Type B pancreatic cell (in vitro differentiated cells): ENCODE results near the gene PARP11. TPM values are rescaled to one million over a fixed set of nuclear protein-coding genes. Genes with fewer than 3 reads are reported as not detected.
"Not testable (repeated sequence)": the region's sequence is repeated elsewhere in the genome, so short reads cannot be mapped to it uniquely, and the experiment has no call there.

Source experiments
- DNase-seq: peaks from one replicate; pipeline ENCODE4 v3.0.0; 2021; ENCODE audit warnings: mixed read lengths; ENCODE audit not compliant: unreplicated experiment; ENCODE audit errors: extremely low spot score
- H3K27ac Mint-ChIP-seq: 2 replicates; pipeline ENCODE4 v1.8.0; 2021; ENCODE audit warnings: mild to moderate bottlenecking, mixed read lengths
- H3K27me3 Mint-ChIP-seq: 2 replicates; pipeline ENCODE4 v1.8.0; 2021; ENCODE audit warnings: mixed read lengths
- H3K36me3 Mint-ChIP-seq: 2 replicates; pipeline ENCODE4 v1.8.0; 2021; ENCODE audit warnings: mixed read lengths
- H3K4me1 Mint-ChIP-seq: one replicate; pipeline ENCODE4 v1.8.0; 2021; ENCODE audit warnings: mixed read lengths; ENCODE audit not compliant: unreplicated experiment
- H3K4me3 Mint-ChIP-seq: 2 replicates; pipeline ENCODE4 v1.8.0; 2021; ENCODE audit warnings: mild to moderate bottlenecking, mixed read lengths
- H3K9me3 Mint-ChIP-seq: 2 replicates; pipeline ENCODE4 v1.8.0; 2021; ENCODE audit warnings: mixed read lengths
- total RNA-seq: library from RNA; stranded (reverse); gene quantifications from 2 replicates; pipeline ENCODE4 v1.2.1, GENCODE V29; 2021; ENCODE audit warnings: low replicate concordance
- TF ChIP-seq, protein P1 (sequence below): fragments of 200-600 bp; sonication (generic); conservative IDR thresholded peaks from 2 replicates; pipeline ENCODE4 v1.5.0; 2021; ENCODE audit warnings: antibody characterized with exemption, mild to moderate bottlenecking

PARP11 gene
- total RNA-seq, 1 donor from 2014 or later = 14.4 TPM

DNA sequence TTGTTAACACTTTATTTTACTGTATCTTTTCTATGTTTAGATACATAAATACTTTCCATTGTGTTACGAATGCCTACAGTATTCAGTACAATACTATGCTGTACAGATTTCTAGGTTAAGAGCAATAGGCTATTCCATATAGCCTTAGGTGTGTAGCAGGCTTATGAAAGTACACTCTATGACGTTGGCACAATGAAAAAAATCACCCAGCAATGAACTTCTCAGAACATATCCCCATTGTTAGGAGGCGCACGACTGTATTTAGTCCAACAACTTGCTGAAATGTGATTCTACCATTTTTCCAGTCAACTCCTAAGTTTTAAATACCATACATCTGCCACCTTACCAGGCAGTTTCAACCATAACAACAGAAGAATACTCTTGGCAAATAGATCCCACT, 1.8 kb downstream of the PARP11 start:
- peaks cover 6% of the 10 kb centered on the region for H3K9me3 Mint-ChIP-seq
- peak overlapping the region; percentile 96 for H3K27ac Mint-ChIP-seq
- peaks cover 3% of the 10 kb centered on the region for H3K27me3 Mint-ChIP-seq
- H3K4me1 Mint-ChIP-seq = peaks cover 10% of the 10 kb centered on the region
- no peak for DNase-seq
- TF ChIP-seq, protein P1, sequence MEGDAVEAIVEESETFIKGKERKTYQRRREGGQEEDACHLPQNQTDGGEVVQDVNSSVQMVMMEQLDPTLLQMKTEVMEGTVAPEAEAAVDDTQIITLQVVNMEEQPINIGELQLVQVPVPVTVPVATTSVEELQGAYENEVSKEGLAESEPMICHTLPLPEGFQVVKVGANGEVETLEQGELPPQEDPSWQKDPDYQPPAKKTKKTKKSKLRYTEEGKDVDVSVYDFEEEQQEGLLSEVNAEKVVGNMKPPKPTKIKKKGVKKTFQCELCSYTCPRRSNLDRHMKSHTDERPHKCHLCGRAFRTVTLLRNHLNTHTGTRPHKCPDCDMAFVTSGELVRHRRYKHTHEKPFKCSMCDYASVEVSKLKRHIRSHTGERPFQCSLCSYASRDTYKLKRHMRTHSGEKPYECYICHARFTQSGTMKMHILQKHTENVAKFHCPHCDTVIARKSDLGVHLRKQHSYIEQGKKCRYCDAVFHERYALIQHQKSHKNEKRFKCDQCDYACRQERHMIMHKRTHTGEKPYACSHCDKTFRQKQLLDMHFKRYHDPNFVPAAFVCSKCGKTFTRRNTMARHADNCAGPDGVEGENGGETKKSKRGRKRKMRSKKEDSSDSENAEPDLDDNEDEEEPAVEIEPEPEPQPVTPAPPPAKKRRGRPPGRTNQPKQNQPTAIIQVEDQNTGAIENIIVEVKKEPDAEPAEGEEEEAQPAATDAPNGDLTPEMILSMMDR = no peak
- H3K4me3 Mint-ChIP-seq = peak overlapping the region; percentile 95
- H3K36me3 Mint-ChIP-seq = peaks cover 21% of the 10 kb centered on the region

GRCh38 chr12:3869865-3870264, 3.3 kb downstream of the PARP11 start:
- TF ChIP-seq, protein P1 = no peak
- no peak for DNase-seq
- Mint-ChIP-seq H3K27ac (no peak overlapping the region), H3K36me3 (peaks cover 33% of the 10 kb centered on the region), H3K9me3 (peaks cover 13% of the 10 kb centered on the region), H3K27me3 (no peaks in the 10 kb centered on the region), H3K4me1 (peaks cover 10% of the 10 kb centered on the region), H3K4me3 (no peak overlapping the region)

GRCh38 chr12:3869433-3869832, 3.8 kb downstream of the PARP11 start:
- Mint-ChIP-seq H3K27ac (no peak overlapping the region), H3K27me3 (no peaks in the 10 kb centered on the region), H3K36me3 (peaks cover 37% of the 10 kb centered on the region), H3K9me3 (peaks cover 17% of the 10 kb centered on the region), H3K4me3 (no peak overlapping the region), H3K4me1 (peaks cover 10% of the 10 kb centered on the region)
- no peak for DNase-seq
- TF ChIP-seq, protein P1 = no peak

DNA sequence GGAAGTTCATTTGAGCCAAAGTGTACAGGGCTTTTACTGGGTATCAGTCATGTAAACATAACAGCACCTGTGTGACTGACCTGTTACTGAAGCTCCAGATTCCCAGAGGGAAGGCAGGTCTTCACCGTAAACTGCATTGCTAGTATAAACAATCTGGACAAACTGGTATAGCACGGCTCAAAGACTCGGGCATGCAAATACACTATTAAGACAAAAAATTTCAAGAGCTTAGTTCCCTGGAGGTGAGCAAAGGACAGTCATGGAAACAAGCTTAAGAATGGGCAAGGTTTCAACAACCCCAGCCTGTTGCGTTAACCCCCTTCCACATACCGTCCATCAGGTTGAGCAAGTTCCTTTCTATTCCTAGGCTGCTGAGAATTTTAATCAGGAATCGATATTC, 9.4 kb downstream of the PARP11 start:
- TF ChIP-seq, protein P1 = no peak
- H3K27ac Mint-ChIP-seq = peak overlapping the region; percentile 91
- H3K4me3 Mint-ChIP-seq = peak overlapping the region; percentile 59
- no peaks in the 10 kb centered on the region for H3K27me3 Mint-ChIP-seq
- H3K4me1 Mint-ChIP-seq = no peaks in the 10 kb centered on the region
- peaks cover 55% of the 10 kb centered on the region for H3K36me3 Mint-ChIP-seq
- H3K9me3 Mint-ChIP-seq = peaks cover 15% of the 10 kb centered on the region
- no peak for DNase-seq

DNA sequence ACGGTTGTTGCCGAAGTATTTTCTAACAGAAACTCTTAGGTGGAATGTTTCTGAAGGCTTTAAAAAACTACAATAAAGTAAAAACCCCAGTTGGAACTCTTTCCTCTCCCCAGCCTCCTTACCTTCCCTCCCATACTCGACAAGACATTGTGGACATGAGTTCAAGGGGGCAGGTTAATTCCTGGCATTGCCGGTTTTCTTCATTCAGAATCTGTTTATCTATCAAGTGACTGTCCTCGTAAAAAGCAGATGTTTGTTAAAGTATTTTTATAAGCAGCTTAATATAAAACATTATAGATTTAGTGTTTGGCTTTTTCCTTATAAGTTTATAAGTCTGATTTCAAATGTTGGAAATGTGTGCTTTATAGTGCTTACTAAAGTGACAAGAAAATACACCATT, 30.7 kb downstream of the PARP11 start:
- Mint-ChIP-seq H3K4me1 (no peaks in the 10 kb centered on the region), H3K36me3 (peaks cover 50% of the 10 kb centered on the region), H3K4me3 (no peak overlapping the region), H3K27ac (no peak overlapping the region), H3K27me3 (no peaks in the 10 kb centered on the region), H3K9me3 (peaks cover 10% of the 10 kb centered on the region)
- TF ChIP-seq, protein P1 = no peak
- no peak for DNase-seq

GRCh38 chr12:3841783-3842182, 31.4 kb downstream of the PARP11 start:
- H3K9me3 Mint-ChIP-seq = peaks cover 5% of the 10 kb centered on the region

DNA sequence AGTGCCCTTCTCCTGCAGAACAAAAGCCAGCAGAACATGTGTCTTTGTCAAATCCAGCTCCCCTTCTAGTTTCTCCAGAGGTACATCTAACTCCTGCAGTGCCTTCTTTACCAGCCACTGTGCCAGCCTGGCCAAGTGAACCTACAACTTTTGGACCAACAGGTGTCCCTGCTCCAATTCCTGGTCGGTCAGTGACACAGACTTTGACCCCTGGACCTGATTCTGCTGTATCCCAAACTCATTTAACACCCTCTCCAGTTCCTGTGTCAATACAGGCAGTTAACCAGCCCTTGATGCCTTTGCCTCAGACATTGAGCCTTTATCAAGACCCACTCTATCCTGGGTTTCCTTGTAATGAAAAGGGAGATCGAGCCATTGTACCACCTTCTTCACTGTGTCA, 32.4 kb downstream of the PARP11 start:
- H3K27ac Mint-ChIP-seq, DNase-seq, H3K4me3 Mint-ChIP-seq, H3K27me3 Mint-ChIP-seq, H3K4me1 Mint-ChIP-seq, H3K9me3 Mint-ChIP-seq: not testable (repeated sequence)
- peaks cover 47% of the 10 kb centered on the region for H3K36me3 Mint-ChIP-seq

More at GRCh38 chr12:3841783-3842182, 31.4 kb downstream of the PARP11 start:
- Mint-ChIP-seq H3K4me3 (no peak overlapping the region), H3K4me1 (no peaks in the 10 kb centered on the region), H3K36me3 (peaks cover 48% of the 10 kb centered on the region), H3K27me3 (no peaks in the 10 kb centered on the region), H3K27ac (no peak overlapping the region)
- TF ChIP-seq, protein P1 = no peak
- DNase-seq = no peak

GRCh38 chr12:3839745-3840144, 33.5 kb downstream of the PARP11 start:
- H3K9me3 Mint-ChIP-seq, H3K4me1 Mint-ChIP-seq, DNase-seq, H3K27me3 Mint-ChIP-seq, H3K27ac Mint-ChIP-seq, H3K4me3 Mint-ChIP-seq: not testable (repeated sequence)
- peaks cover 47% of the 10 kb centered on the region for H3K36me3 Mint-ChIP-seq
